Right lung (tissue), 5 donors: ENCODE results near the gene FLNA. TPM values are rescaled to one million over a fixed set of nuclear protein-coding genes. Genes with fewer than 3 reads are reported as not detected.
"Not testable (repeated sequence)": the region's sequence is repeated elsewhere in the genome, so short reads cannot be mapped to it uniquely, and the experiment has no call there.

ENCODE experiments used
- DNase-seq, 2 donors: peaks; one replicate each; pipeline ENCODE4 v3.0.0-alpha.2; 2013
- polyA plus RNA-seq, 5 donors: library from polyadenylated mRNA; unstranded; fragments of 120-200 nt; gene quantifications; one replicate each; pipeline versions ENCODE4 v1.2.1 to v1.2.3, GENCODE V29; 2013; ENCODE audit warnings: inconsistent platforms in 1 of 5, low replicate concordance in 1 of 5; ENCODE audit not compliant: insufficient read length in 5 of 5, insufficient read depth in 1 of 5

The FLNA gene
- polyA plus RNA-seq, 5 donors: 349 to 757 (median 422) TPM

DNA sequence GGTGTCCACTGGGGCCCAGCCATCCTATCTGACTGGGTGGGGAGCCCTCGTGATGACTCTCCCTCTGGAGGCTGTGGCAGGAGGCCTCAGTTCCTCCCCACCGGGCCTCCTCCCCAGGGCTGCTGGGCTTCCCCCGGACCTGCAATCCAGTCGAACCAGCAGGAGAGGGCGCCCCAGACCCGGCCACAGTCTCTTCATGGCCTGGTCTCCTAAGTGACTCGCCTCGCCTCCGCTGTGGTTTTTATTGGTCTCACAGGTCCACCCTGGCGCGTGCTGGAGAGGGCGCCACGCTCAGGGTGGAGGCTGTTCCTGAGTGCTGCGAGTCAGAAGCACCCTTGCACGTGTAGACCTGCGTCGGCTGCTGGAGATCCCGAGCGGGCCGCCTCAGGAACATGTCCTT lies 30.8 kb downstream of the FLNA start:
- DNase-seq: not testable (repeated sequence)

DNA sequence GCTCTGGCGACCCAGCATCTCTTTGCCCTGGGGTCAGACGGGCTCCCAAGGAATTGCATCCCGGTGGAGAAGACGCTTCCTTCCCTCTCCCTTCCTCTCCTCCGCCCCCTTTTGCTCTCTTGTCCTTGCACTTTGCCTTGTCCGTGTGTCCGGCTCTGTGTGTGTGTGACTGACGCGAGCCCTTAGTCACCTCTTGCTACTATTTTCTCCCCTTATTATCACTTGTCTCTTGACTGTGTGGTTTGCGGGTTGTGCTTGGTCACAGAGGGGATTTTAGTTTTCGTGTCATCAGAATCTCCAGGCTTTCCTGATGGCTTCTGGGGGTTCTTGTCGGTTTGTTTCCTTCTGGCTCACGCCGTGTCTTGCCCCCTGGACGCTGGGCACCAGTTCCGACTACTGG lies 31.4 kb downstream of the FLNA start:
- not testable (repeated sequence) for DNase-seq

DNA sequence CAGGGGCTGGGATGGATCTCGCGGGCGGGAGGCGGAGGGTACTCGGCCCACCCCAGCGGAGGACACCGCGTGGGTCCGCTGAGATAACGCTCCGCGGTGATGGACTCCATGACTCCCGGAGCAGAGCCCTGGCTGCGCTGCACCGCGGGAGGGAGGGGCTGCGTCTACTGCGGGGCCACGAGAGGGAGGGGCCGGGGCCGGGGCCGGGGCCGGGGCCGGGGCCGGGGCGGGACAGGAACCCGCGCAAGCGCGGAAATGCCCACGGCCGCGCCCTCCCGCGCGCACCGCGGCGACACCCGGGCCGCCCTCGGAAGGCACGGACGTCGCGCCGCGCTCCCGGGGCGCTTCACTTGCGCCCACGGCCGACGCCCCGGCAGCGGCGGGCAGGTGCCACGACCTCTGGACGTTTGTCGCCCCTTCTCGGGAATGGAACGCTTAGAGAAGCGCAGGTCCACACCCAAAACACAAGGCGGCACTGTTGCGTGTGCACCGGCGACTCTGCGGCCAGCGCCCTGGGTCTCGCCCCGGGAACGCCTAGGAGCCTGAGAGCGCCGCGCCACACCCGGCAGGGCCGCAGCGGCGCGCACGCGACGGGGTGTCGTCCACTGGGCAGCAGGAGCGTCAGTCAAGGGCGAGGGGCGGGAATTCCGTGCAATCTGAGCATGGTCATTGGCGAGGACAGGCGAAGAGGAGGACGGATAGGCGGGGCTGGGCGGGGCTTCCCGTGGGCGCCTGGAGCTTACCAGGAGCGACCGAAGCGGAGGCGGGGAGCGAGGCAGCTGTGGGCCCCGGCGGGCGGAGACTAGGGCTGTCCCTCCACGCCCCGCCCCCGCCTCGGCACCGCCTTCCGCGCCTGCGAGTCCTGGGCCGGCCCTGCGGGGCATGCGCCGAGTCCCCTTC lies 32.8 kb downstream of the FLNA start:
- DNase-seq: not testable (repeated sequence)

DNA sequence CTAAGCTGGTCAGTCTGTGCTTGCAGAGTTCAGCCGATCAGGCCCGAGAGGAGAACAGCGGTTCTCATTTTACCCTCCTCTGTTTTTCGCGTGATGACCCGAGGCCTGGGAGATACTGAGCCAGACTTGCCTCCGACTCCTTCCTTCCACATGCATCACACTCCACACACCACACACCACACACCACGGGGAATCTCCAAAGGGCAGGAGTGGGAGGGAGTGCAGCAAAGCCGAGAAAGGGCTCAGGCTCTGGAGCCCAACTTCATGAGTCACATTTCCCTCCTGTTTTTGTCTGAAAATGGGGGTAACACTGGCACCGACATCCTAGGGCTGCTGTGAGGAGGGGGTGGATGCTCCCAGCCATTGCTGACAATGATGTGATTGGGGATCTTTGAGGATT lies 39.9 kb downstream of the FLNA start:
- no peak for DNase-seq

DNA sequence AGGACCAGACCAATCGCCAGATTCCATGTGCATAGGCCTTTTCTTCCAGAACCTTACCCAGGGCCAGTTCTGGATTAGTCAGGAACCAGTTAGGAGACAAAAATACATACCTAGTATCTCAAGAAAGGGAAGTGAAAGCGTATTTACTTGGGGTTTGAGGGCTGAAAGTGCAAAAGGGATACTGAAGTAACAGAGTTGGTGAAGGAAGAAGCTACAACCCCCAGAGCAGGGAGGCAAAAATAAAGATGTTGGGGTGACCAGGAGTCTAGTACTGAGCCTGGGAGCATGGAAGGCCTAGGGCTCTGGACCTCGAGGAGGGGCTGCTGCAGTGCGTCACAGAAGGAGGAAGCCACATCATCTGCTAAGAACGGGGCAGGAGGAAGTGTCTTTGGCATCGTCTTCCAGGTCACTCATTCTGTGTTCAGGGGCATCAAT lies 40.6 kb downstream of the FLNA start:
- DNase-seq: no peak

DNA sequence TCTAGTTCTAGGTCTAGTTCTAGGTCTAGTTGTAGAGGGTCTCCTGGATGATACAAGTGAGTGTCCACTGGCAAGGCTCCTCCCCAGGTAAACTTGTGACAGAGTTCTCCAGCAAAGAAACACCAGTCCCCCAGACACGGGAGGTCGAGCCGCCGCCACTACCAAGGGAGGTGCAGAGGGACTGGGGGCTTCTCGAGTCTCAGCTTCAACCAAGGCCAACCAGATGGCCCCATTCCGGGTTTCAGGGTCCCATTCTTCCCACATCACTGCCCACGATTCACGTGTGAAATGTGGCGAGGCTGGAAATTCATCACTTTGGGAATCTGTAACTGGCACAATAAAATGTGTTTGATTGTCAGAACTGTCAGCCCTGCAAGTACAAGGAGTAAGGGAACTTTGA lies 41.3 kb downstream of the FLNA start:
- no peak for DNase-seq

DNA sequence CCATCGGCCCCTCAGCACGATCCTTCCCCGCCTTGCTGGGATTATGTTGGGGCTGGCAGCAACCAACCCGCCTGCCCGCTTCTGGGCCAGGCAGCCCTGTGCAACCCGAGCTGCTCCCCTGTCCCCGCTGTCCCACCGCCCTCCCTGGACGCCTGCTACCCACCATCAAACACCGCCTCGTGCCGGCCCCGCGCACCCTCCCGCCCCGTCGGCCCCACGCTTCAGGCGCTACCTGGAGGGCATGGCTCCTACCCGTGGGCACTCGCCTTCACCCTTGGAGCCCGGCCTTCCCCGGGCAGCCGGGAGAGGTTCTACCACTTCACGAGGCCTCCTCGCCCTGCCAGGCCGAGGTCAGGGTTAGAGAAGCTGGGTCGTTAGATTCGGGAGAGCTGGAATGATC lies 41.9 kb downstream of the FLNA start:
- DNase-seq: no peak

DNA sequence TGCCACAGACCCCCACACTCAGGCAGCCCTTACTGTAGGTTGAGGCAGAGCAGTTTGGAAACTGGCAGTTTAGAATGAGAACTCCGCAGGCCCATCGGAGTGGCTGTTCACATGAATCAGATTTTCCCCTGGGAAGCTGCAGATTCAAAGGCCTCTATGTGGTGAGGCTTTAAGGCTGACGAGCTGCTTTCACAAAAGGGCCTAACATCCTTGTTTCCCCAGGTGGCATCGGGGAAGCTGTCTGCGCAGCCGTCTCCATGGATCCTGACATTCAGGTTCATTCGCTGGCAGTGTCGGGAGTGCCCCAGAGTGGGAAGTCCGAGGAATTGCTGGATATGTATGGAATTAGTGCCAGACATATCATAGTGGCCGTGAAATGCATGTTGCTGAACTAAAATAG lies 45.1 kb downstream of the FLNA start:
- DNase-seq: no peak

DNA sequence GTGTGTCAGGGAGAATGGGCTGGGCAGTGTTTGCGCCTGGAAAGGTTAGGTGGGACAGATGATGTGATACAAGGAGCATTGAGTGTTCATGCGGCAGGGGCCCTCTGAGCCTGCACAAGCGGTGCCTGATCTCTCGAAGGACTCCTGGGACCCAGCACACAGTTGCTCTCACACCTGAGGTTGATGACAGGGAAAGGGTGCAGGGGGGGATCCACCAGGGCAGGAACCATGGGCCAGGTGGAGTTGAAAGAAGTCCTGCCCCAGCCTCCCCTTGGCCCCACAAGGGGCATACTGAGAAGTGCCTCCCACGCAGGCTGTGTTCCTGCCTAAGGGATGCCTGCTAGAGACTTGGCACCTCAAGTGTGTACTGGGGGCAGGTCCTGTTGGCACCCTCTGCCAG lies 45.8 kb downstream of the FLNA start:
- no peak for DNase-seq

DNA sequence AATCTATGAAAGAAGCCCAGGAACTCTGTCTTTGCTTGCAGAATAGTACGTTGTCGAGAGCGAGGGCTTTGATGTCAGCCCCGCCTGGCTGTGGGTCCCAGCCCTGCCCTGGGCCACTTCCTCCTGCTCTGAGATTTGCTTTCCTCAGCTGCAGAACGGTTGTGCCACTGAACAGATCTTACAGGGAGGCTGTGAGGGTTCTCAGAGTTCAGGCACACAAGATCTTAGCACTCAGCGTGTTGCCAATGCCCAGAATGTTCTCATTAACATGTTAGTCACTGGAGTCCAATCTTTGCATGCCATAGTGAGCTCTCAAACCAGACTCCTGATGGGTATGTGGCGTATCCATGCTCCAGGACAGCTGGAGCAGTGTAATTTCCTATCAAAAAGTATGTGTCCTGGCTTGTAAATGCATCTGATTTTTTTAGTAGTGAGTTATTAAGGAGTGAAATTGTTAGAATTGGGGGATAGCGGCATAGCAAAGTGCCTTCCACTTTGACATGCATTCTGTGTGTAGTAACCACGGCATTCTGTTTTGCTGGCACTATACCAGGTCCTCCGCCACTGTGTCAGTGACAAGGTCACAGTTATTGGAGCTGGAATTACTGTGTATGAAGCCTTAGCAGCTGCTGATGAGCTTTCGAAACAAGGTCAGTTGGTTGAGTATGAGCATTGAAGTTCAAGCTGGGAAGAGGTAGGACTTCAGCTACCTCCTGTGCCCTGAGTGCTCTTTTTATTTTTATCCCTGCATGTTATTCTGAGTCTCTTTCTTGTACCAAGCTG lies 47.2 kb downstream of the FLNA start:
- no peak for DNase-seq

DNA sequence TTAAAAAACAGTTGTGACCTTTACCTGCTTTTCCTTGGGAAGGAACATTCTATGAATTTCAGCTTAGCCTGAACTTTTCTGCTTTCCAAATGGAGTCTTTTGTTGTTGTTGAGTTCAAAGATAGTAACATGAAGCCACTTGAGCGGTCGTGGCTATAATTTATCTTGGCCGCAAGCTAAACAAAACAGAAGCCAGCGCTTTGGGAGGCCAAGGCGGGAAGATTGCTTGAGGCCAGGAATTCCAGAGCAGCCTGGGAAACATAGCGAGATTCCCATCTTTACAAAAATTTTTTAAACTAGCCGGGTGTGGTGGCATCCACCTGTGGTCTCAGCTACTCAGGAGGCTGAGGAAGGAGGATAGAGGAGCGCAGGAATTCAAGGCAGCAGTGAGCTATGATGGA lies 48.9 kb downstream of the FLNA start:
- no peak for DNase-seq

DNA sequence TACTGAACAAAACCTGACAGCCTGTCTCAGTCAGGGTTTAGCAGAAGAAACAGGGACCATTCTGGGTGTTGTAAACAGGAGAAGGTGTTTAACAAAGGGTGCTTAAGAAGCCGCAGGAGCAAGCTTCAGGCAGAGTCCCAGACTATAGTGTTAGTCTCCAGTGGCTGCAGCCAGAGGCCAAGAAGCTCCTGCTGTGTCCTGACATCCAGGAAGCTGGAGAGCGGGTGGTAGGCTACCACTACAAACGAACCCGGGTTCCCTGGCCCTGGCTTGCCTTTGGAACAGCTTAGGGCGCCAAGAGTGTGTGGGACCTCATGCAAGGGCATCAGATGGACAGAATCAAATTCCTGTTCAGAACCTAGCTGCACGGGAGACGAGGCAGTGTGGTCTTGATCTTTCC lies 50.9 kb downstream of the FLNA start:
- DNase-seq: no peak

DNA sequence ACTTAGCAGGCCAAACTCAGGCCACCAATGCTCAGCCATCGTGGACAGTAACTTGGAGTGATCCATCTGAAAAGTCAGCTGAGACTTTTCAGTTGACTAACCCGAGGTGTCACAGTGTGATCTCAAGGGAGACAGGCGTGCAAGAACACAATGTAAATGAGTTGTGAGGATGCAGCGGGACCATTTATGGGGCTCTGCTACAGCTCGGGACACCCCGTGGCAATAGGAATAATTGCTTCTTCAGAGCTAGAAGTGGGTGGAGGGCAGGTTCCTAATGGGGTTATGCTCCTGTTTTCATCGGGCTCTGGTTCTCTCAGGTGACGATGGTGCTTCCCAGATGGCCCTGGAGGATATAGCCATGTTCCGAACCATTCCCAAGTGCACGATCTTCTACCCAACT lies 51.5 kb downstream of the FLNA start:
- DNase-seq: no peak

DNA sequence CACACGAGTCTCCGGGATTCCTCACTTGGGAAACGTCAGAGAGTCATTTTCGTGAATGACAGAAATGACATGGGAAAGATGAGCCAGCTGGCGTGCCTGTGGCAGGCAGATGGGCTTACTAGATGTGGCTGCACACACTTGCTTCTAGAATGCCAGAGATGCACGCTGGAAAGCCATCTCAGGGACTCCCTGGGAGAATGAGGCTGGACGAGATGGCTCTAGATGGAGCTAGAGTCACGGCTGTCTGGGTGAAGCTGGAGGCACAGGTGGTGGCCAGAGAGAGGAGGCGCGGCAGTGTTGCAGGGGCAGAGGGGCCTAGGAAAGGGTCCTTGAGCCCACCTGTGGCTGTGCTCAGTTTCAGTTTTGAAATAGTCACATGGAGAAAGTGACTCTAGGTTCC lies 52.8 kb downstream of the FLNA start:
- DNase-seq: no peak

DNA sequence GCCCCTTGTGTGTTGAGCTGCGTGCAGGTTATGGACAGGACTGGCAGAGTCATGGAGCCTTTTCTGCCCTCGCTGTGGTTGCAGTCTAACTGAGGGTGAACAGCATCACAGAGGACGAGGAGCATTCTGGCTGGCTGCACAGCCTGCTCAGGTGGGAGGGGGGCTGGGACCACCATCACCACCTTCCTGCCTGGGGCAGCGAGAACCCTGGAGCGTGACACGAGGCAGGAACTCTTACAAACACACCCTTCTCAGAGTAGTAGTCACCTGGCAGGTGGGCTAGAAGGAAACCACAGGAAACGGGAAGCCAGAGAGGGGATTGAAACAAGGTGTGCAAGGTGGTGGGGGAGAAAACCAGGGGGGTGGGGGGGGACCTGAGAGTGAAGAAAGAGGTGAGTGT lies 53.3 kb downstream of the FLNA start:
- no peak for DNase-seq

DNA sequence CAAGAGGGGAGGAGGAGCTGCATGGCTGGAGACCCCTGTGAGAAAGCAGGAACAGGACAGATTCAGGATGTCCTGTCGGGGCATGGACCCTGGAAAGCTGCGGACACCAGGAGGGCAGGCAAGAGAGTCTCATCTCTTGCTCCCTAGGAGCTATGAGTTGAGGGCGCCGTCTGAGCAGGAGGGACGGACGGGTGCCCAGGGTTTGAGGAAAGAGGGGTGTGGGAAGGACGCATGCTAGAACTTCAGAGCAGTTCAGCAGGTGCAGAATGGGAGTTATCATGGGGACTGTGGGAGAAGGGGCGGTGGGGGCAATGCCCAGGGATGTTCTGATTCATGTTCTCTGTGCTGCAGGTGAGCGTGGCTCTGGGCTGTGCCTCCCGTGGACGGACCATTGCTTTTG lies 54.0 kb downstream of the FLNA start:
- no peak for DNase-seq

DNA sequence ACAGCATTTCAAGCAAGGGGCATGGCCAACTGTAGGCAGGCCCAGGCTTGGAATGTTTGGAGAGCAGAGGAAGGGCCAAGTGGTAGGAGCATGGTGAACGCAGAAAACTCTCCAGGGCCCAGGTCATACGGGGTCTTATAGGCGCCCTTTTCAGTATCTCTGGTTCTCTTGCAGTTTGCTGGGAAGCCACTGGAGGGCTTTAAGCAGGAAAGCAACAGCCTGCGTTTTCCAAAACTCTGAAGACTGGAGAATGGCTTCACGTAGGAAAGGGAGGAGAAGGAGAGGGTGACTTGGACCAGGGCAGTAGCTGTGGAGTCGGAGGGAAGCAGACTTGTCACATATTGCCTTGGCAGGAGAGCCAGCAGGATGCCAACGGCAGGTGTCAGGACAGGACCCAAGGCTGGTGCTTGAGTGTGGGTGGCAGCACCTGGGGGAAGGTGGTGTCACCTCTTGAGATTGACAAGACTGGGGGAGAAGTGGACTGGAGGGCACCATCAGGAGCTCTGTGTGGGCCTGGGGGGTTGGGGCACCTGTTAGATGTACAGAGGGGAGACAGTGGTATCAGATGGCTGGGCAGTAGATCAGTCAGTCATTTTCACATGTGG lies 56.9 kb downstream of the FLNA start:
- no peak for DNase-seq

DNA sequence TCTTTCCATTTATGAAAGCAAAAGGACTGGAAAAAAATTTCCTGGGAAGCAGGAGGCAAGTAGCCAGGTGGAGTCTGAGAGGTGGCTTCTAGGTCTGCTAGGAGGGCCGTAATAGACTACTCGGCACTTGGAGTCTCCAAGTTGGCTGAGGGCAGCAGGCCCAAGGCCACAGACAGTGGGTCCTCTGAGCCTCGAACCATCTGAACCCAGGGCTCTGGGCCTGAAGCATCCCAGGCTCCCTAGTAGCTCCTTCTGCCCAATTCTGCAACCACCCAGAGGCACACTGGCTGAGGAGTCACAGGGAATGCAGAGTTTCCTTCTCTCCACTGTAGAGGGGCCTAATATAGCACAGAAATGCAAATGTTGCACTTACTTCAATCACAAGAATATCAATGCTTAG lies 59.0 kb downstream of the FLNA start:
- DNase-seq: no peak

DNA sequence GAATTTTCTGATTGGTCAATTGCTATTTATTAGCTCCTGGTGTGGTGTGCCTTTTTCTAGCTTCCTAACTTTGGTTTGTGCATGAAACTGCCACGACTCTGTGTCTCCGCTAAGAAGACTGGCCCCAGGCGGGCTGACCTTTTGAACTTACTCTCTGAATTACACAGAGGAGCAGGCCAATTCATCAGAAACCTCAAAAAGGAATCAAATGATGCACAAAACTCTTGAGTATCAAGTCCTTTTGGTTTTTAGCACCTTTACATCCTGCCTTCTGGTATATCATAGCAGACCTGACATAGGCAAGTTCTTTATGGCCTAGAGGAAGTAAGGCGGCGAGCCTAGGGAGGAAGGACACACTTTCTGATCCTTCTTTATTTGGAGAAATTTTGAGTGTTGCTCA lies 61.3 kb downstream of the FLNA start:
- no peak for DNase-seq

DNA sequence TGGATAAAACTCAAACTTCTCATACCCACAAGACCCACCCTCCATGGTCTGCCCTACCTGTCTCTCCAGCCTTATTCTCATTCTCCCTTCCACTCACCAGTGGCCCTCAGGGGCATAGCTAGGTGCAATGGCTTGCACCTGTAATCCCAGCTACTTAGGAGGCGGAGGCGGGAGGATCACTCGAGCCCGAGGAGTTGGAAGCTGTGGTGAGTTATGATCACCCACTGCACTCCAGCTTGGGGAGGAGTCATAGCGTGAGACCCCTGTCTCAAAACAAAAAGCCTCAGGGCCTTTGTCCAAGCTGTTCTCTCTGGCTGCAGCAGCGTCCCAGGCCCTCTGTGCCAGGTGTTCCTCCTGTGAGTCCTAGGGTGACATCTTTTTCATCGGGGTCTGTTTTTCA lies 62.3 kb downstream of the FLNA start:
- DNase-seq: no peak

DNA sequence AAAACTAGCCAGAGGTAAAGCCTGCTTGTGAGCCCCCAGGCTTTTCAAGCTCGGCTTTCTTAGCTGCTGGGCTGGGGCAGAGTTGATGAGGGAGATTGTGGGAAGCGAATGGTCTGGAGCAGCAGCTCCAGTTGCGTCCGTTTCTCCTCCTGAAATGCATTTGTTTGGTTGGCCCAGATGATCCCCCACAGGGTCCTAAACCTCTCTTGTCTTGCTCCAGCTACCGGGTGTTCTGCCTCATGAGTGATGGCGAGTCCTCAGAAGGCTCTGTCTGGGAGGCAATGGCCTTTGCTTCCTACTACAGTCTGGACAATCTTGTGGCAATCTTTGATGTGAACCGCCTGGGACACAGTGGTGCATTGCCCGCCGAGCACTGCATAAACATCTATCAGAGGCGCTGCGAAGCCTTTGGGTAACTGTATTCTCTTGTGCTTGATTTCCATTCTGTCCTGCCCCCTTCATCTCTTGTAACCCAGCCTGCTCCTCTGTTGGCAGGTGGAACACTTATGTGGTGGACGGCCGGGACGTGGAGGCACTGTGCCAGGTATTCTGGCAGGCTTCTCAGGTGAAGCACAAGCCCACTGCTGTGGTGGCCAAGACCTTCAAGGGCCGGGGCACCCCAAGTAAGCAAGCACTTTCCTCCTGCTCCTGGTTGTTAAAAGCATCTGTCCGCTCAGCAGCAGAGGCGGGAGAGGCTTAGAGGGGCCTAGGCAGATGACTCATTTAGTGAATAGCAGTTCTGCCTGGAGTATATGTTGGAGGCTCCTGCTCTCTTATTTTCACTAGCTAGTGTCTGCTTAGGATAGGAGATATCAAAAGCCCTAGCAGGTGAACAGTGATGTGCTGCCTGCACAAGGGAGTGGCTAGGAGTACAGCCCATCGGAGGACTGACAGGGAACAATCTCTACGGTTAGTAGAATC lies 63.6 kb downstream of the FLNA start:
- no peak for DNase-seq
